Fibroblast of lung (primary cell): ENCODE results near the gene S100A3. TPM values are rescaled to one million over a fixed set of nuclear protein-coding genes. Genes with fewer than 3 reads are reported as not detected.

Experiments
- DNase-seq, 2 donors: peaks; one replicate each; pipeline versions ENCODE4 v3.0.0 to v3.0.0-alpha.2; 2010; ENCODE audit warnings: low read depth in 2 of 2
- H2AFZ ChIP-seq: 2 replicates; pipeline ENCODE4 v1.5.1; 2012; ENCODE audit warnings: low read length, control low read depth, inconsistent platforms
- H3K27ac ChIP-seq: 2 replicates; pipeline ENCODE4 v1.5.1; 2011; ENCODE audit warnings: low read length, control low read depth; ENCODE audit not compliant: insufficient read depth
- H3K27me3 ChIP-seq: 2 replicates; pipeline ENCODE4 v1.5.1; 2011; ENCODE audit warnings: mild to moderate bottlenecking, low read length; ENCODE audit not compliant: control insufficient read depth, insufficient read depth
- H3K36me3 ChIP-seq: 2 replicates; pipeline ENCODE4 v1.5.1; 2011; ENCODE audit warnings: low read length; ENCODE audit not compliant: control insufficient read depth, insufficient read depth
- H3K4me1 ChIP-seq: 2 replicates; pipeline ENCODE4 v1.5.1; 2011; ENCODE audit warnings: low read length; ENCODE audit not compliant: control insufficient read depth, insufficient read depth; ENCODE audit errors: extremely low read depth
- H3K4me2 ChIP-seq: 2 replicates; pipeline ENCODE4 v1.5.1; 2011; ENCODE audit warnings: low read length, control low read depth; ENCODE audit not compliant: insufficient read depth; ENCODE audit errors: extremely low read depth
- H3K4me3 ChIP-seq, 4 experiments: fragments of 200-600 bp in 1 of 4; sonication (generic) in 1 of 4; replicated peaks in 1 of 4; 2 replicates each; pipeline ENCODE4 v1.5.1; 2011 to 2016; ENCODE audit warnings: low read length in 4 of 4, low read depth in 3 of 4, mild to moderate bottlenecking in 3 of 4, control low read depth in 2 of 4, inconsistent platforms in 1 of 4, mixed read lengths in 1 of 4; ENCODE audit not compliant: insufficient read depth in 1 of 4; ENCODE audit errors: control extremely low read depth in 1 of 4
- H3K79me2 ChIP-seq: 2 replicates; pipeline ENCODE4 v1.5.1; 2012; ENCODE audit warnings: mild to moderate bottlenecking, low read length, inconsistent platforms; ENCODE audit not compliant: control insufficient read depth, insufficient read depth
- H3K9ac ChIP-seq: 2 replicates; pipeline ENCODE4 v1.5.1; 2011; ENCODE audit warnings: mild to moderate bottlenecking, low read length, control low read depth; ENCODE audit not compliant: insufficient read depth
- H3K9me3 ChIP-seq: 2 replicates; pipeline ENCODE4 v1.5.1; 2012; ENCODE audit warnings: low read depth, low read length; ENCODE audit not compliant: control insufficient read depth, insufficient read depth
- H4K20me1 ChIP-seq: 2 replicates; pipeline ENCODE4 v1.5.1; 2011; ENCODE audit warnings: low read length; ENCODE audit not compliant: control insufficient read depth, insufficient read depth; ENCODE audit errors: extremely low read depth
- EZH2 ChIP-seq: IDR thresholded peaks from 2 replicates; pipeline ENCODE4 v1.5.1; 2012; ENCODE audit warnings: low read length, control low read depth, mild to moderate bottlenecking; ENCODE audit errors: missing control alignments
- polyA plus RNA-seq, 2 donors: library from polyadenylated mRNA; depleted of rRNA in 1 of 2; stranded (reverse) in 1 of 2; unstranded in 1 of 2; fragments of >200 nt; gene quantifications; 2 replicates each; pipeline ENCODE4 v1.2.1, GENCODE V29; 2011 to 2012; ENCODE audit warnings: missing spikeins in 1 of 2
- total RNA-seq: library from RNA; depleted of rRNA; stranded (reverse); fragments of >200 nt; gene quantifications from 2 replicates; pipeline ENCODE4 v1.2.1, GENCODE V29; 2014
- TF ChIP-seq, protein P1 (sequence below), 2 donors: IDR thresholded peaks in 1 of 2; conservative IDR thresholded peaks in 1 of 2; 1 replicate in 1 of 2; 2 replicates in 1 of 2; pipeline ENCODE4 v1.5.1; 2011 to 2012; ENCODE audit warnings: low read length in 2 of 2, control low read depth in 1 of 2, inconsistent platforms in 1 of 2, low read depth in 1 of 2, mild to moderate bottlenecking in 1 of 2

The S100A3 gene
- total and polyA plus RNA-seq, 2 donors (not counting 1 experiment from before 2014, with no cell fraction given), result 6.8 to 14.8 TPM

DNA sequence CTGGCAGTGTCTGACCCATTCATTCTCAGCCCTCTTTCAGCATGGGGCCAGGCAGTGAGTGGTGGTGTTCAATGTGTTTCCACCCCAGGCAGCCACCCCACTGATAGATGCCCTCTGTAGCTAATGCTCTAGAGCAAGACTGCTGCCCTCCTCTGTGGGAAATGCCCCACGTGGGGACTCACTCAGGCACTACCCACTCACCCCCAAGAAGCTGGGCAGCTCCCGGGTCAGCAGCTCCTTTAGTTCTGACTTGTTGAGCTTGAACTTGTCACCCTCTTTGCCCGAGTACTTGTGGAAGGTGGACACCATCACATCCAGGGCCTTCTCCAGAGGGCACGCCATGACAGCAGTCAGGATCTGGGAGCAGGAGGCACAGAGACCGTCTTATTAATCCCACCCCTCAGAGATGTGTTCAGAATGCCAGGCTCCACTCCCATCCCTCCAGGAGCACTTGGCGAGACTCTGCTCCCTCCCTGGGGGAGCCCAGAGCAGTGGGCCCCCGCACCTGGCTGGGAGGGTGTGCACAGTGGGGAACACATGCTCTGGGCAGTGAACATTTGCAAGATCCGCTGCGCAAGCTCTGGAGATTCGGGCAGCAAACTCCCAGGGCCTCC lies 4.5 kb downstream of the S100A3 start:
- Histone ChIP-seq H2AFZ (no peak overlapping the region), H4K20me1 (no peaks in the 10 kb centered on the region), H3K27ac (peak overlapping the region; percentile 84), H3K9me3 (no peaks in the 10 kb centered on the region), H3K9ac (peak overlapping the region; percentile 34), H3K4me3 (peak overlapping the region in 3 of 4 experiments; percentile 12 to 71 (median 46)), H3K4me2 (peak overlapping the region; percentile 73), H3K4me1 (peaks cover 42% of the 10 kb centered on the region), H3K27me3 (no peaks in the 10 kb centered on the region), H3K36me3 (no peaks in the 10 kb centered on the region), H3K79me2 (peaks cover 8% of the 10 kb centered on the region)
- no peak for TF ChIP-seq EZH2
- TF ChIP-seq, protein P1, sequence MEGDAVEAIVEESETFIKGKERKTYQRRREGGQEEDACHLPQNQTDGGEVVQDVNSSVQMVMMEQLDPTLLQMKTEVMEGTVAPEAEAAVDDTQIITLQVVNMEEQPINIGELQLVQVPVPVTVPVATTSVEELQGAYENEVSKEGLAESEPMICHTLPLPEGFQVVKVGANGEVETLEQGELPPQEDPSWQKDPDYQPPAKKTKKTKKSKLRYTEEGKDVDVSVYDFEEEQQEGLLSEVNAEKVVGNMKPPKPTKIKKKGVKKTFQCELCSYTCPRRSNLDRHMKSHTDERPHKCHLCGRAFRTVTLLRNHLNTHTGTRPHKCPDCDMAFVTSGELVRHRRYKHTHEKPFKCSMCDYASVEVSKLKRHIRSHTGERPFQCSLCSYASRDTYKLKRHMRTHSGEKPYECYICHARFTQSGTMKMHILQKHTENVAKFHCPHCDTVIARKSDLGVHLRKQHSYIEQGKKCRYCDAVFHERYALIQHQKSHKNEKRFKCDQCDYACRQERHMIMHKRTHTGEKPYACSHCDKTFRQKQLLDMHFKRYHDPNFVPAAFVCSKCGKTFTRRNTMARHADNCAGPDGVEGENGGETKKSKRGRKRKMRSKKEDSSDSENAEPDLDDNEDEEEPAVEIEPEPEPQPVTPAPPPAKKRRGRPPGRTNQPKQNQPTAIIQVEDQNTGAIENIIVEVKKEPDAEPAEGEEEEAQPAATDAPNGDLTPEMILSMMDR (conservative IDR thresholded peaks at IDR 0.05 in 1 of 2, IDR thresholded peaks at IDR 0.05 in 1 of 2; ENCODE audit: low read depth in 1 of 2, low read length in 2 of 2), result no peak
- DNase-seq, result no peak

- TF ChIP-seq EZH2, result no peak
- TF ChIP-seq, protein P1 (conservative IDR thresholded peaks at IDR 0.05 in 1 of 2, IDR thresholded peaks at IDR 0.05 in 1 of 2; ENCODE audit: low read depth in 1 of 2, low read length in 2 of 2), result no peak
- H3K4me1 ChIP-seq, result peaks cover 37% of the 10 kb centered on the region
- no peaks in the 10 kb centered on the region for H3K9me3 ChIP-seq
- no peak for DNase-seq
- no peaks in the 10 kb centered on the region for H3K36me3 ChIP-seq
- peaks cover 8% of the 10 kb centered on the region for H3K79me2 ChIP-seq
- no peak overlapping the region for H3K9ac ChIP-seq
- no peak overlapping the region for H3K4me2 ChIP-seq
- no peaks in the 10 kb centered on the region for H3K27me3 ChIP-seq
- H2AFZ ChIP-seq, result no peak overlapping the region
- H3K4me3 ChIP-seq, result peak overlapping the region in 1 of 4 experiments; percentile 71
- no peak overlapping the region for H3K27ac ChIP-seq
- no peaks in the 10 kb centered on the region for H4K20me1 ChIP-seq
These were observed 5.3 kb downstream of the S100A3 start for GRCh38 chr1:153543736-153544135.

DNA sequence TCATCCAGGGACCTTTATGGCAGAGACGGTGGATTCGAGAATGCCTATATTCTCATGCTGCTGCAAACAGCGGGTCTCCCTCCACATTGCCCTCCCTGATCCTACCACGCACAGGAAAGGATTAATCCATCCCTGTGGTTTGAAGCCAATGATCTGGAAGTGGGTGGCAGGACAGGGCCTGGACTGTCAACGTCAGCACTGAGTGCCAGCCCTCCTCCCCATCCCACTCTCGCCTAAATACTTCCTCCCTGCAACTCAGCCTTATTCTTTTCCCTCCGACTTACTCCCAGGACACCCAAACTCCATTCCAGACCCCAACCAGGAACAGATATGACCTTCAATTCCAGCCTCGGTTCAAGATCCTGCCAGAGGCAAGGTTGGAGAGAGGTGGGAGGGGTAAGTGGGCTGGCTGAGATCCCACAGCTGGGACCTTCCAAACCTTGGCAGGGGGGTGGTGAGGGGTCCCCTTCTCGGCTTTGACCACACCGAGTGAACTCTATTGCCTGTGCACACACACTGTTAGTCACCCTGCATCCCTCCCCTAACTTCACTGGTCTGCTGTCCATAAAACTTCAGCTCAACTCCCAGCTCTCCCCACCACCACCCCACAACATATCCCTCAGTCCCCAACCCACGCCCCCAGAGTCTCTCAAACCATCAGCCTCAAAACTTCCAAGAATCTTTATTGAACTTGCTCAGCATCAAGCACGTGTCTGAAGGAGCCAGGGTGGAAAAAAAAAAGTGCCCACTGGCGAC lies 5.9 kb downstream of the S100A3 start:
- DNase-seq, result peak in 1 of 2 donors; percentile 37
- Histone ChIP-seq H2AFZ (no peak overlapping the region), H3K4me3 (peak overlapping the region in 1 of 4 experiments; percentile 71), H3K9me3 (no peaks in the 10 kb centered on the region), H3K27ac (no peak overlapping the region), H3K4me2 (no peak overlapping the region), H3K36me3 (no peaks in the 10 kb centered on the region), H3K4me1 (peaks cover 31% of the 10 kb centered on the region), H3K79me2 (peaks cover 8% of the 10 kb centered on the region), H3K9ac (no peak overlapping the region), H3K27me3 (no peaks in the 10 kb centered on the region), H4K20me1 (no peaks in the 10 kb centered on the region)
- no peak for TF ChIP-seq EZH2
- TF ChIP-seq, protein P1 (conservative IDR thresholded peaks at IDR 0.05 in 1 of 2, IDR thresholded peaks at IDR 0.05 in 1 of 2; ENCODE audit: low read depth in 1 of 2, low read length in 2 of 2), result no peak
